LNCaP clone FGC (cell line): ENCODE results near the gene FAM98B.

ENCODE experiments used
- DNase-seq: peaks from one replicate; pipeline ENCODE4 v3.0.0-alpha.2; 2011; ENCODE audit warnings: low read depth
- H3K4me3 ChIP-seq: 2 replicates; pipeline ENCODE4 v1.5.1; 2011; ENCODE audit warnings: mild to moderate bottlenecking, low read depth, low read length, control low read depth
- TF ChIP-seq, protein P1 (sequence below): IDR thresholded peaks from 2 replicates; pipeline ENCODE4 v1.5.1; 2012; ENCODE audit warnings: mild to moderate bottlenecking; ENCODE audit not compliant: control insufficient read depth, insufficient read depth; ENCODE audit errors: extremely low read depth

The FAM98B gene

DNA sequence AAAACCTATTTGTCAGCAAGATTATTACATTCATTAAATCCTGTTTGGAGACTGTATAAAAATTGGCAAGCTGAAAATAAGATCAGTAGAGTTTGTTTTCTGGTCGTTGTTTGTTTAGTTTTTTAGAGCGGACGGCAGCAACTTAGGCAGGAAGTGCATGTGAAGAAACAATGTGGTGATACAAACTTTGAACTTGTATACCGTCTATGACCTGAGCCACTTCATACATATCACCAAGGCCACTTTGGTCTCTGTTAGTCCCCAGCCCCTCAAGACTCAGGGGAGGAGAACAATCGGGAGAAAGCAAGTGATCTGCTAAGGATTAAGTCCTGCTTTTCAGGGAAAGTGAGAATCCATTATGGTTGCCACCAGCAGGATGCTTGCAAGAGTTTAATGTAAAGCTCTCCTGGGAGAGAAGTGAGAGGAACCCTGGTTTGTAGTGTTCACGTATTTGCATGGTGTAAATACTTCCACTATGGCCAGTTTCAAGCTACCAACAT lies 79.5 kb downstream of the FAM98B start:
- H3K4me3 ChIP-seq, result no peak overlapping the region
- TF ChIP-seq, protein P1, sequence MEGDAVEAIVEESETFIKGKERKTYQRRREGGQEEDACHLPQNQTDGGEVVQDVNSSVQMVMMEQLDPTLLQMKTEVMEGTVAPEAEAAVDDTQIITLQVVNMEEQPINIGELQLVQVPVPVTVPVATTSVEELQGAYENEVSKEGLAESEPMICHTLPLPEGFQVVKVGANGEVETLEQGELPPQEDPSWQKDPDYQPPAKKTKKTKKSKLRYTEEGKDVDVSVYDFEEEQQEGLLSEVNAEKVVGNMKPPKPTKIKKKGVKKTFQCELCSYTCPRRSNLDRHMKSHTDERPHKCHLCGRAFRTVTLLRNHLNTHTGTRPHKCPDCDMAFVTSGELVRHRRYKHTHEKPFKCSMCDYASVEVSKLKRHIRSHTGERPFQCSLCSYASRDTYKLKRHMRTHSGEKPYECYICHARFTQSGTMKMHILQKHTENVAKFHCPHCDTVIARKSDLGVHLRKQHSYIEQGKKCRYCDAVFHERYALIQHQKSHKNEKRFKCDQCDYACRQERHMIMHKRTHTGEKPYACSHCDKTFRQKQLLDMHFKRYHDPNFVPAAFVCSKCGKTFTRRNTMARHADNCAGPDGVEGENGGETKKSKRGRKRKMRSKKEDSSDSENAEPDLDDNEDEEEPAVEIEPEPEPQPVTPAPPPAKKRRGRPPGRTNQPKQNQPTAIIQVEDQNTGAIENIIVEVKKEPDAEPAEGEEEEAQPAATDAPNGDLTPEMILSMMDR, result no peak

DNA sequence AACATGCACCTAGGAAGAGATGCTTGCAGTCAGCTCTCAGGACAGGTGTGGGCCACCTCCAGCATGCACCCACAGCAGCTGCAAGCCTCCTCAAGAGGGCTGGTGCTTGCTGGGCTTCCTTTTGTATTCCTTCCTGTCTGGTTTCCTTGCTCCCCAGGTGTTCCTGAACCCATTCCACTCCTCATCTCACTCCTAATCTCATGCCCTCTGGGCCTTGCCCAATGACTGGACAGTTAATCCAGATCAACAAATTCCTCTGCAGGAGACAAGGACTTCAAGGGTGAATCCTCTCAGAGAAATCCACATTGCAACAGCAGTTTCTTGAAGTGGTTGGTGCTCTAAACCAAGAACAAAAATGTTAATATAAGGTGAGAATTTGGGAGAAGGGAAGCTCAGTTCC lies 80.0 kb downstream of the FAM98B start:
- DNase-seq, result no peak
- TF ChIP-seq, protein P1, result no peak
- no peak overlapping the region for H3K4me3 ChIP-seq

More for the DNA sequence above, 79.5 kb downstream of the FAM98B start:
- no peak for DNase-seq

DNA sequence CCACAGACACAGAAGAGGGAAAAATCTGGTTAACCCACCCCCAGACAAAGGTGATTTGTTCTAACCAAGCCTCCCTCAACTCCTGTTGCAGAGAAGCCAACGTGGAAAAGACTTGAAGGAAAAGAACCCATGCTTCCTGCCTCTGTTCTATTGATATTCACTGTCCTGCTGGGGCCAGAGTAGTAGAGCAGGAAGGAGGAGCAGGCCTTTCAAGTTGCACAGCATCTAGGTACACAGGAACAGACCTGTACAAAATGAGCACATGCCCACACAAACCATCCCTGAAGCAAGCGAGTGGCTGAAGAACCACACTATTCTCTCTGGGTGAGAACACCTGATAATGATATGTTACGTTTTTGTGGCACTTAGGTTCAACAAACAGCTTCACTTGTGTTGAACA lies 80.8 kb downstream of the FAM98B start:
- TF ChIP-seq, protein P1, result no peak
- no peak overlapping the region for H3K4me3 ChIP-seq
- no peak for DNase-seq

DNA sequence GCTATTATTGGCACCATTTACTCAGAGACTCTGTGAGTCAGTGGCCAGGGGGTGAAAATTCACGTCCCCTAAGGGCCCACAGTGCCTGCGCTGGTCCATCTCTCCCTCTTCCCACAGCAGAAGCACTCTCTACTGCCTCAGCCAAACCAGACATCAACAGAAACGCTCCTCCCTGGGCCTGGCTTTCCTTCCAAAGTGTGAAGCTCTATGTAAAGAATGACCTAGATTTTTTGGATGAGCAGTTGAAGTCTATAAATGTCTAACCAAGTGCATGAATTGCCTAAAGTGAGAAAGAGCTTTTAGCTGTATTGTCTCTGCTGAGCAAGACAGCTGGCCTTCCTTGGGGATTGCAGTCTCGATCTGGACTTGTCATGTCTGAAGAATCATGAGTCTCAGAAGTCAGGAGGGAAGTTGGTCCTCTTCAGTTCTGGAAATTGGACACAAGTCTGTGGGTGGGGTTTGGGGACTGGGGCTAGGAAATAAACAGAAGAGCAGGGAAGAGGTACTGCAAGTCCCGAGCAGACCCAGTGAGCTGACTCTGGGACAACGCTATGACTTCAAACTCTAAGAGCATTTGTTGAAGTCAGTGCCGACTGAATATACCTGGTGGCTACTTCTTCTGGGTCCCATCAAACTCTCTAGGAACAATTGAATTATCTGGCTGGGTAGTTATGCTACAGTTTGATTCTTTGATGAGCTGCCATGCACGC lies 81.7 kb downstream of the FAM98B start:
- TF ChIP-seq, protein P1, result no peak
- DNase-seq, result no peak
- no peak overlapping the region for H3K4me3 ChIP-seq

DNA sequence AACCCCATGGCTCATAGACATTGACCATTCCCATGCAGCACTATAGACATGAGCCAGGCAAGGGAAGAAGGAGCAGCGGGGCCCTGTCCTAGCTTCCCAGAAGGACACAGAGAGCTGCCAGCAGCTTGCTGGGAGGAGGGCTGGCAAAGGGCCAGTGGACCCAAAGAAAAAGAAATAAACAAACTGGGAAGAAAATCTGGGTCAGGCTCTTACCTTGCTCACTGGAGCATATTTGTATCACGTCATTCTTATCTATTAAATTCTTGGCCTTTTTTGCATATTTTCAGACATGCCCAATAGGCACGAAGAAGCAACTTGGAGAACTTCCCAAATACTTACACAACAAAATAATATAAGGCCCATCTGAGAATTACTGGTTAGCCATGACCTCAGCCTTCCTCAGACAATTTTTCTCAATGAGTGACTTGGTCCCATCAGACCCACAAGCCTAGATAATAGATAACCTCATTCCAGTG lies 82.3 kb downstream of the FAM98B start:
- DNase-seq, result no peak

More for the DNA sequence above, 82.3 kb downstream of the FAM98B start:
- no peak overlapping the region for H3K4me3 ChIP-seq
- TF ChIP-seq, protein P1, result no peak
